ENCODE data around the gene RPS27. TPM values are rescaled to one million over a fixed set of nuclear protein-coding genes. Genes with fewer than 3 reads are reported as not detected.

RPS27 gene
- polyA plus RNA-seq, 1 donor from 2014 or later = 2,235 TPM

GRCh38 chr1:153976819-153977249, 13.7 kb upstream of the RPS27 start:
- H3K4me2 ChIP-seq (ENCODE audit: low read length) = peak overlapping the region; percentile 83
- H3K27ac ChIP-seq (ENCODE audit: low read length) = peak overlapping the region; percentile 91
- peak overlapping the region; percentile 88 for H3K9ac ChIP-seq (ENCODE audit: low read length)
- no peaks in the 10 kb centered on the region for H4K20me1 ChIP-seq (ENCODE audit: insufficient read depth)
- peak overlapping the region; percentile 100 for H3K4me3 ChIP-seq (ENCODE audit: low read length)
- H3F3A ChIP-seq (ENCODE audit: insufficient read depth, low read length, poor library complexity, severe bottlenecking) = no peaks in the 10 kb centered on the region
- peak overlapping the region; percentile 61 for H2AFZ ChIP-seq (ENCODE audit: low read depth, low read length)
- H3K27me3 ChIP-seq (ENCODE audit: insufficient read depth, low read depth, low read length) = no peaks in the 10 kb centered on the region
- H3K79me2 ChIP-seq (replicated peaks; ENCODE audit: insufficient read depth, low read length) = peaks cover 11% of the 10 kb centered on the region
- no peaks in the 10 kb centered on the region for H3K9me2 ChIP-seq (ENCODE audit: insufficient read depth, low read length)
- no peaks in the 10 kb centered on the region for H3K9me3 ChIP-seq (ENCODE audit: low read length)
- no peaks in the 10 kb centered on the region for H3K36me3 ChIP-seq (ENCODE audit: insufficient read depth, low read length)
- no peak for TF ChIP-seq REST (IDR thresholded peaks at IDR 0.05; ENCODE audit: borderline replicate concordance)
- TF ChIP-seq MXI1 (conservative IDR thresholded peaks at IDR 0.05; ENCODE audit: poor library complexity, severe bottlenecking) = no peak
- TF ChIP-seq TAF1 (IDR thresholded peaks at IDR 0.05; ENCODE audit: low read depth) = peak; percentile 6
- TF ChIP-seq EZH2 (IDR thresholded peaks at IDR 0.05; ENCODE audit: borderline replicate concordance, insufficient read depth, low read length, poor library complexity, severe bottlenecking) = no peak

- no peaks in the 10 kb centered on the region for H4K20me1 ChIP-seq (ENCODE audit: insufficient read depth)
- TF ChIP-seq RAD21 (conservative IDR thresholded peaks at IDR 0.05) (no peak), CTCF (IDR thresholded peaks at IDR 0.05; ENCODE audit: poor library complexity, severe bottlenecking) (peak; percentile 42), REST (IDR thresholded peaks at IDR 0.05; ENCODE audit: borderline replicate concordance) (peak; percentile 30), EP300 (conservative IDR thresholded peaks at IDR 0.05; ENCODE audit: poor library complexity, severe bottlenecking) (no peak), POLR2AphosphoS5 (IDR thresholded peaks at IDR 0.05) (peak; percentile 64), MXI1 (conservative IDR thresholded peaks at IDR 0.05; ENCODE audit: poor library complexity, severe bottlenecking) (peak; percentile 81), SMC3 (conservative IDR thresholded peaks at IDR 0.05; ENCODE audit: poor library complexity) (peak; percentile 20), TAF1 (IDR thresholded peaks at IDR 0.05; ENCODE audit: low read depth) (peak; percentile 53)
Observed at GRCh38 chr1:153977250-153978240, 13.0 kb upstream of the RPS27 start, which contains the start of gene JTB. JTB (minus strand) TSS chr1:153977674; CDS start chr1:153977252, 422 bp downstream.

More at GRCh38 chr1:153977250-153978240, 13.0 kb upstream of the RPS27 start, which contains the start of gene JTB:
- Histone ChIP-seq H3K36me3 (ENCODE audit: insufficient read depth, low read length) (no peaks in the 10 kb centered on the region), H3K4me3 (ENCODE audit: low read length) (peak within 1 kb of the TSS; percentile 100), H3K27me3 (ENCODE audit: insufficient read depth, low read depth, low read length) (no peaks in the 10 kb centered on the region), H3F3A (ENCODE audit: insufficient read depth, low read length, poor library complexity, severe bottlenecking) (no peaks in the 10 kb centered on the region), H3K9ac (ENCODE audit: low read length) (peak within 1 kb of the TSS; percentile 88), H3K9me3 (ENCODE audit: low read length) (no peaks in the 10 kb centered on the region), H2AFZ (ENCODE audit: low read depth, low read length) (peak within 1 kb of the TSS; percentile 61), H3K79me2 (replicated peaks; ENCODE audit: insufficient read depth, low read length) (peaks cover 11% of the 10 kb centered on the region), H3K9me2 (ENCODE audit: insufficient read depth, low read length) (no peaks in the 10 kb centered on the region), H3K4me2 (ENCODE audit: low read length) (peak within 1 kb of the TSS; percentile 83), H3K27ac (ENCODE audit: low read length) (peak within 1 kb of the TSS; percentile 91)

All from neural cell (in vitro differentiated cells).